Tibial nerve (tissue), 4 donors: Measurements from ENCODE around the gene CXCL12.

Source experiments
- CTCF ChIP-seq, 5 experiments: fragments of 200-600 bp in 3 of 5; fragments of 450-650 bp in 2 of 5; sonication (generic) in 3 of 5; IDR thresholded peaks; one replicate each; pipeline ENCODE4 v1.5.1; 2016 to 2019; ENCODE audit warnings: antibody characterized with exemption in 5 of 5, mild to moderate bottlenecking in 3 of 5, moderate library complexity in 2 of 5
- EP300 ChIP-seq, 2 donors: sonication (generic); formaldehyde crosslinking; IDR thresholded peaks; one replicate each; pipeline ENCODE4 v1.6.1; 2017; ENCODE audit warnings: antibody characterized with exemption in 2 of 2, mild to moderate bottlenecking in 1 of 2
- POLR2A ChIP-seq, 2 donors: fragments of 450-650 bp; IDR thresholded peaks; one replicate each; pipeline ENCODE4 v1.6.1; 2017; ENCODE audit warnings: antibody characterized with exemption in 2 of 2, mild to moderate bottlenecking in 2 of 2, moderate library complexity in 2 of 2

- no peak for TF ChIP-seq CTCF (IDR thresholded peaks at IDR 0.05)
- TF ChIP-seq POLR2A (IDR thresholded peaks at IDR 0.05) = no peak
- TF ChIP-seq EP300 (IDR thresholded peaks at IDR 0.05) = no peak
These were observed 3.9 kb downstream of the CXCL12 start for GRCh38 chr10:44380829-44381600.
